Measurements from ENCODE around the gene CILP. TPM values are rescaled to one million over a fixed set of nuclear protein-coding genes. Genes with fewer than 3 reads are reported as not detected.
A peak's percentile ranks its signal among the peaks of the same experiment; 100 is the strongest.
"Not testable (repeated sequence)": the region's sequence is repeated elsewhere in the genome, so short reads cannot be mapped to it uniquely, and the experiment has no call there.

The CILP gene
- total and polyA plus RNA-seq, 3 donors from 2014 or later, result 8.0 to 48.6 (median 27.1) TPM

GRCh38 chr15:65194826-65195547 is 16.3 kb downstream of the CILP start:
- H3K9me3 ChIP-seq, result no peaks in the 10 kb centered on the region
- TF ChIP-seq POLR2A (IDR thresholded peaks at IDR 0.05) (no peak), CTCF (IDR thresholded peaks at IDR 0.05) (no peak)
- DNase-seq, result peak; percentile 63

GRCh38 chr15:65192016-65192415 is 19.3 kb downstream of the CILP start:
- 56 to 81% methylated on average over 5 of the region's 5 CpGs for WGBS, 2 donors

More at GRCh38 chr15:65194826-65195547, 16.3 kb downstream of the CILP start:
- Histone ChIP-seq H3K27me3 (no peaks in the 10 kb centered on the region), H3K36me3 (ENCODE audit: low read depth, missing control alignments) (no peaks in the 10 kb centered on the region), H3K4me1 (no peaks in the 10 kb centered on the region), H3K27ac (peak overlapping the region in 1 of 2 donors; percentile 78), H3K4me3 (no peak overlapping the region)
- 54 to 58% methylated on average over 5 to 7 of the region's 7 CpGs for WGBS, 2 donors
- intact Hi-C loops (cut with DNase I; ENCODE audit: low total_unique reads), result no loop called here

DNA sequence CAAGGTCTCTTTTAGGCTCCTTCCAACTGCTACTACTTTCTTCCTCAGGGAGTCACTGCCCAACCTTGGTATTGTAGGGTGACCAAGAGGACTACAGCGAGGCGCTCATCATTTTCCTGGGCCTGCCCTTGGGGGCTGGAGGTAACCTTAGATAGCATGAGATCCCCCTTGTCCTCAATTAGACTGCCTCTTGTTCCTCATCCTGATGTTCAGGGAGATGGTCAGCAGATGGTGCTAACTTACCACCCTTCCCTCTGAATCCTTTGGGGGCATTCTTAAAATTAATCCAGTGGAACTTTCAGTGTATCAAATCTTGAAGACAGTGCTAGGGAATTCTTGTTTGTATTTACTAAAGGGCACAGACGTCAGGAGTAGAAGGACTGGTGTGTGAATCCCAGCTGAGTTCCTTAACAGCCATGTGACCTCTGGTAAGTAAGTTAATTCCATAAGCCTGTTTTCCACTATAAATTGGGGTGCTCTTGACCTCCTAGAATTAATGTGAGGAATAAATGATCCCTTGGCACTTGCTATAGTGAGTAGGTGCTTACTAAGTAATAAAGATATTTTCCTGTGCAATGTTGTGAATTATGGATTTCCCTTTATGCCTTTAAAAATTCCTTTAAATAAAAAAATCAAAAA is 22.1 kb downstream of the CILP start:
- Histone ChIP-seq H3K27me3 (no peaks in the 10 kb centered on the region), H3K27ac (no peak overlapping the region), H3K36me3 (ENCODE audit: low read depth, missing control alignments) (no peaks in the 10 kb centered on the region), H3K4me1 (no peaks in the 10 kb centered on the region), H3K4me3 (no peak overlapping the region), H3K9me3 (no peaks in the 10 kb centered on the region)
- intact Hi-C loops (cut with DNase I; ENCODE audit: low total_unique reads), result loop anchor here (5.0 kb wide), 1 partner anchor 83 kb away; no protein-coding TSS in a partner anchor
- WGBS, 2 donors, result 30 to 35% methylated on average over 3 of the region's 3 CpGs
- DNase-seq, result peak; percentile 49
- TF ChIP-seq CTCF (IDR thresholded peaks at IDR 0.05) (peak; percentile 58 to 64 (median 64)), POLR2A (IDR thresholded peaks at IDR 0.05) (no peak)

More at GRCh38 chr15:65192016-65192415, 19.3 kb downstream of the CILP start:
- Histone ChIP-seq H3K27me3 (no peaks in the 10 kb centered on the region), H3K9me3 (no peaks in the 10 kb centered on the region), H3K36me3 (ENCODE audit: low read depth, missing control alignments) (no peaks in the 10 kb centered on the region), H3K27ac (no peak overlapping the region), H3K4me3 (peak overlapping the region in 1 of 2 donors; percentile 30), H3K4me1 (no peaks in the 10 kb centered on the region)
- TF ChIP-seq POLR2A (IDR thresholded peaks at IDR 0.05) (no peak), CTCF (IDR thresholded peaks at IDR 0.05) (no peak)
- peak; percentile 79 for DNase-seq
- intact Hi-C loops (cut with DNase I; ENCODE audit: low total_unique reads), result no loop called here

GRCh38 chr15:65188472-65188871 is 22.8 kb downstream of the CILP start:
- H3K27ac ChIP-seq; H3K9me3 ChIP-seq; H3K27me3 ChIP-seq; H3K4me1 ChIP-seq; DNase-seq; H3K4me3 ChIP-seq; H3K36me3 ChIP-seq (ENCODE audit: low read depth, missing control alignments): not testable (repeated sequence)
- WGBS, 2 donors, result 87 to 92% methylated on average over 9 of the region's 9 CpGs
- intact Hi-C loops (cut with DNase I; ENCODE audit: low total_unique reads), result loop anchor here (5.0 kb wide), 1 partner anchor 84 kb away; no protein-coding TSS in a partner anchor

GRCh38 chr15:65184868-65185717 is 26.2 kb downstream of the CILP start, which contains the start of gene CLPX:
Gene CLPX, minus strand, starts transcription at chr15:65185342. Its CDS starts 189 bp downstream, at chr15:65185153.
- Histone ChIP-seq H3K27ac (peak within 1 kb of the TSS; percentile 92 to 97), H3K9me3 (no peaks in the 10 kb centered on the region), H3K27me3 (no peaks in the 10 kb centered on the region), H3K4me1 (peaks cover 9% of the 10 kb centered on the region), H3K4me3 (peak within 1 kb of the TSS; percentile 90 to 91), H3K36me3 (ENCODE audit: low read depth, missing control alignments) (no peaks in the 10 kb centered on the region)
- TF ChIP-seq CTCF (IDR thresholded peaks at IDR 0.05) (peak in 1 of 3 experiments; percentile 12), POLR2A (IDR thresholded peaks at IDR 0.05) (no peak)
- peak; percentile 95 for DNase-seq
- WGBS, 2 donors, result 1% methylated on average over 18 to 68 of the region's 70 CpGs
- intact Hi-C loops (cut with DNase I; ENCODE audit: low total_unique reads), result loop anchor here (5.0 kb wide), 1 partner anchor 87 kb away; no protein-coding TSS in a partner anchor
